ENCODE results near the gene TVP23A. TPM values are rescaled to one million over a fixed set of nuclear protein-coding genes. Genes with fewer than 3 reads are reported as not detected.
"Not testable (repeated sequence)": the region's sequence is repeated elsewhere in the genome, so short reads cannot be mapped to it uniquely, and the experiment has no call there.

TVP23A gene
- total RNA-seq, 1 donor from 2014 or later = not detected

DNA sequence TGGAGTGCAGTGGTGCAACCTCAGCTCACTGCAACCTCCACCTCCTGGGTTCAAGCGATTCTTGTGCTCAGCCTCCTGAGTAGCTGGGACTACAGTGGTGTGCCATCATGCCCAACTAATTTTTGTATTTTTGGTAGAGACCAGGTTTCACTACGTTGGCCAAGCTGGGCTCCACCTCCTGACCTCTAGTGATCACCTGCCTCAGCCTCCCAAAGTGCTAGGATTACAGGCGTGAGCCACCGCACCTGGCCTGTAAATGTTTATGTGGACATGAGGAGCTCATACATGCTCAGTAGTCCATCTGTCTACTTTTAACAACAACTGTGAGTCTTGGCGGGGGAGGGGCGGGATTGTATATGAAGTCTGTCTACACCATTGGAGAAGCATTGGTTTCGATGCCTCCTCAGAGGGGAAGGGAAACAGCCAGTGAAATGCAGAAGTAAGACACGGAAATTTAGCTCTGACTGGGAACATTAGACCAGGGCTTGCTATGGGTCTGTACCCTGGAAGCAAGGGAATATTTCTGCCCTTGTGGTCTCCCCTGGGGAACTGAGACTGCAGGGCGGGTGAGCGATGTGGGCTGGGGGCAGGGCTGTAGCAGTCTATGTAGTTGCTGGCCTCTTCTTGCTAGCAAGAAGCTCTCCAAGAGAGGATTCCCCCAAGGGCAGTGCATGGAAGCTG is 65.6 kb downstream of the TVP23A start:
- DNase-seq (ENCODE audit: low read depth in 2 of 2) = no peak

DNA sequence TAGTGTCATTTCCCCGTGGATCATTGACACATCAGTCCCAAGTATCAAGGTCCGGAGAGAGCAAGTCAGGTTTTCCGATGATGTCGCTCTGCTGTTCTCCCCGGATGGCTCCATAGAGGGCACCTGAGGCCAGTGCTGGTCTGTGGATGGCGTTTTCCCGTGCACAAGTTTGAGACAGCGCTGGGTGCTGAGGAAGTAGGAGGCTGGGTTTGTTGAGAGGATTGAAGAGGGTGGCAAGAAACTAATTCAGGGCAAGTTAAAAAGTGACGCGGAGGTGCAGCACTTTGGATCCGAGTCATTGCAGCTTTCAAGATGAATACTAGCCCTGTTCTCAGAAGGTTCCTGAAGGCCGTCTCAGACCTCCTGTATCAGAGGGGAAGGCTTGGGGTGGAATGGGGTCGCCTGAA is 67.3 kb downstream of the TVP23A start:
- DNase-seq (ENCODE audit: low read depth in 2 of 2) = no peak

DNA sequence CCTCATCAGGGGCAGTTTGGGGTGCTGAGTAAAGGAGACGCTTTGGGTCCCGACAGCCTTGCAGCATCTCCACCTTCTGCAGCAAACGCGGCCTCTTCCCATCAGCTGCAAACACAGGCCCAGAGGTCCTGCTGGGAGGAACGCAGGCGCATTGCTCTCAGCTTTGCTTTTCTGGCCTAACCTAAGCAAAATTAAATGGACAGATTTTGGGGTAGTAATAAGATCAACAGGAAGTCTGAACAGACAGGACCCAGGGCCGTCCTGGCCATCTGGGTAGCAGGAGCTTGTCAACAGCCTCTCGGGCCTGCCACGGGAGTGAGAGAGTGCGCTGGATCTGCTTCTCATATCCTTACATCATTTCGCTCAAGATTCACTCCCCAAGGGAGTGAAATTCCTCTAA is 67.8 kb downstream of the TVP23A start:
- no peak for DNase-seq (ENCODE audit: low read depth in 2 of 2)

DNA sequence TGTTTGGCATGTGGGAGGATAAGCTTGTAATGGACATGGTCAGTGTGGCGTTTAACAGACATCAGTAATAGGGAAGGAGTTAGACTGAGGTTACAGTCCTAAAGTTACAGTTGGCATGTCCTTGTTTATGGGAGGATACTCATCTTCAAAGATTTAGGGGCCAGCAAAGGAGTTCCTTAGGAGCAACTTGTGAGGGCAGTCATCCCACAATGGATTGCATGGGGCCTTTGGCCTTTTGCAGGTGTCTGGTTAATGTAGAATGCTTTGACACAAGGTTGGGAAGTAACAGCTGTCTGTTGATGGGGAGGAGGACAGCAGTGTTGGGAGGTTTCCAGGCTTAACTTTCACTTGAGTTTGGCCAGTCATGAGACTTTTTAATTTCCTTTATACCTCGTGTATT is 72.8 kb downstream of the TVP23A start:
- DNase-seq (ENCODE audit: low read depth in 2 of 2) = no peak

DNA sequence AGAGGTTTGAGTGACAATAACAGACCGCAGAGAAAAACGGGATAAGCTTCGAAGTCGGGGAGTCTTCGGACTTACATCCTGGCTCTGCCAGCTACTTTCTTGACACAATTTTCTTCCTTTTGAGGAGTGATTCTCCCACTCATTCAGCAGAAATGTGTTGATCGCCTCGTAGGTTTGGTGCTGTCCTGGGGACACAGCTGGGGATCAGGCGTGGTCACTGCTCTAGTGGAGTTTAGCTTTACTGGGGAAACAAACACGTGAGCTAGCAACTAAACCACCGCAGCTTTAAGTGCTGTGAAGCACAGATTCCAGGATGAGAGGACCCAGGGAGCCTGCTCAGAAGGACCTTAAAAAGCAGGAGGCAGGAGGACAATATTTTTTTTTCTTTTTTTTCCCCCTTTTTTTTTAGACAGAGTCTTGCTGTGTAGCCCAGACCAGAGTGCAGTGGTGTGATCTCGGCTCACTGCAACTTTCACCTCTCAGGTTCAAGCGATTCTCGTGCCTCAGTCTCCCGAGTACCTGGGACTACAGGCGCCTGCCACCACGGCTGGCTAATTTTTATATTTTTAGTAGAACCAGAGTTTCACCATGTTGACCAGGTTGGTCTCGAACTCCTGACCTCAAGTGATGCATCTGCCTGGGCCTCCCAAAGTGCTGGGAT is 74.1 kb downstream of the TVP23A start:
- no peak for DNase-seq (ENCODE audit: low read depth in 2 of 2)

DNA sequence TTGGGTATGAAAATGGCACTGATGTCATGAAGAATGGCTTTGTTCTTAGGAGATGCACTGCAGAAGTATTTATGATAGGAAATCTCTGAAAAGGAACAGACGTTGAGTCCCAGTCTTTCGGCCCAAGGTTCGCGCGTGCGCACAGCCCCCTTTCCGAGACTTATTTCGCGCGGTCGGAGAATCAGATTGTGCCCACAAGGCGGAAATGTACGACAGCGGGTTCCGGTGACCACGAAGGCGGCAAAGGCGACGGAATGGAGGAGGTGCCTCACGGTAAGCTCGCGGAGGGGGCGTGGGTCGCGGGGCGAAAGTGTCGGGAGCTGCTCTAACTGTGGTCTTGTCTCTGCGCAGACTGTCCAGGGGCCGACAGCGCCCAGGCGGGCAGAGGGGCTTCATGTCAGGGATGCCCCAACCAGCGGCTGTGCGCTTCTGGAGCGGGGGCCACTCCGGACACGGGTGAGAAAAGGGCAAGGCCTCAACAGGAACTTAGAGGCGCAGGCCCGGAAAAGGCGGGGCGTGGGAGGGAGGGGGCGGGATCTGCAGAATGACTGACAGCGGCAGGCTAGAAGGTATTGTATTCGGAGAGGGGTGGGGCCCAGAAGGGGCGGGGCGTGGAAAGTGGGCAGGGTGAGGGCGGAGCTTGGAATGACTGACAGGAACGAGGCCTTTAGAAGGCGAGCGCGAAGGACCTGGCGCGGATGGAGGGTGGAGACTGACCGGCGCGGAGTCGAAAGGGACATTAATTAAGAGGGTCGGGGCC is 74.8 kb downstream of the TVP23A start, which contains the start of gene NUBP1:
Gene NUBP1, plus strand, starts transcription at position 233 of the 760 bp plus-strand sequence. Its CDS starts 22 bp downstream, at position 255.
- DNase-seq (ENCODE audit: low read depth in 2 of 2) = peak; percentile 99

DNA sequence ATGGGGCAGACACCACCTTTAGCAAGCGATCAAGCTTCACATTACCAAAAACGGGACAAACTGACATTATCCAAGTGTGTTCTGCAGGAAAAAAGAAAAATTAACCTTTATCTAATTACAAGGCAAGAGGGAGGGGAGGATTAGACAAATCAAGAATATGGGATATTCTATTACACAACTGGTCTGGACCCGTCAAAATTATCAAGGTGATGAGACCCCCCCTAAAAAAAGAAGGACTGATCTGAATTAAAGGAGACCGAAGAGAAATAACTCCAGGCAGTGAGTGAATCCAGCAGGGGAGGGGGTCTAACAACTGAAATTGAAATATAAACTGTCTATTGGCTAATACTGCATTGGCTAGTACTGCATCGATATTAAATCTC is 75.4 kb downstream of the TVP23A start:
- no peak for DNase-seq (ENCODE audit: low read depth in 2 of 2)

DNA sequence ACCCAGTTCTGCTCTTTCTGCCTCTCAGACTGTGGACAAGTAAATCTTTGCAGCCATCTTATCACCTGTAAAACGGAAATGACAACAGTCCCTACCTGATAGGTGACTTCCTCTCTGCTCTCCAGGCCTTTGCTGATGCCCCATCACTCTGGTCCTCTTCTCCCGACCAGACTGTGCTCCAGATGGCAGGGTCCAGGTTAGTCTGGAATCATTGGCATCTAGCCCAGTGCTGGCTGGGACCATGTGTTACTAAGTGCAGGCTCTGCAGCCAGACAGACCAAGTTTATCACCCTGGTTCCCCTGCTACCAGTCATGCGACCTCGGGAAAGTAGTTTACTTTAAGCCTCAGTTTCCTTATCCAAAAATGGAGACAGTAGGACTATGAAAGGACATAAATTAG is 76.8 kb downstream of the TVP23A start:
- DNase-seq (ENCODE audit: low read depth in 2 of 2) = peak in 1 of 2 donors; percentile 56

DNA sequence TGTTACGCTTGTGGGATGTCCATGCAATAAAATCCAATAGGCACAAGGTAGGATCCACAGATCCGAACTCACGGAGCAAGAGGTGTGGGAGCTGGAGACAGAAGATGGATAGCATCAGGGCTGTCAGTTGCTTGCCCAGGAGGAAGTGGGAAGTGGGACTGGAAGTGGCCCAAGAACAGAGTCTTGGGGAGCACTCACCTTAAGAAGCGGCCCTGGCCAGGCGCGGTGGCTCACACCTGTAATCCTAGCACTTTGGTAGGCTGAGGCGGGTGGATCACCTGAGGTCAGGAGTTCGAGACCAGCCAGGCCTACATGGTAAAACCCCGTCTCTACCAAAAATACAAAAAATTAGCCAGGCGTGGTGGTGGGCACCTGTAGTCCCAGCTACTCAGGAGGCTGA is 77.3 kb downstream of the TVP23A start:
- DNase-seq (ENCODE audit: low read depth in 2 of 2) = not testable (repeated sequence)

DNA sequence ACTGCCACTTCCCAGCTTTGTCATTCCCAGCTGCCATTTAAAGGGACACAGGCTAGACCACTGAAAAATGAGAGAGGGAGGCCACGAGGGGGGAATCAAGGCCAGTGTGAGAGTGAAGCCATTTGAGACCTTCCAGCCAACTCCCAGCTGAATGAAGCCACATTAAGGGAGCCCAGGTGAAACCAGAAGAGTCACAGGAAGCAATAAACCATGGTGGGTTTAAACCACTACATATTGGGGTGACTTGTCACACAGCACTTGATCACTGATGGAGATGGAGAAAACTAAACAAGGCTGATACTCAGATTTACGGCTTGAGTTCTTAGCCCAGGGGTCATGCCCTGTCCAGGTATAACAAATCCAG is 77.8 kb downstream of the TVP23A start:
- DNase-seq (ENCODE audit: low read depth in 2 of 2) = no peak

DNA sequence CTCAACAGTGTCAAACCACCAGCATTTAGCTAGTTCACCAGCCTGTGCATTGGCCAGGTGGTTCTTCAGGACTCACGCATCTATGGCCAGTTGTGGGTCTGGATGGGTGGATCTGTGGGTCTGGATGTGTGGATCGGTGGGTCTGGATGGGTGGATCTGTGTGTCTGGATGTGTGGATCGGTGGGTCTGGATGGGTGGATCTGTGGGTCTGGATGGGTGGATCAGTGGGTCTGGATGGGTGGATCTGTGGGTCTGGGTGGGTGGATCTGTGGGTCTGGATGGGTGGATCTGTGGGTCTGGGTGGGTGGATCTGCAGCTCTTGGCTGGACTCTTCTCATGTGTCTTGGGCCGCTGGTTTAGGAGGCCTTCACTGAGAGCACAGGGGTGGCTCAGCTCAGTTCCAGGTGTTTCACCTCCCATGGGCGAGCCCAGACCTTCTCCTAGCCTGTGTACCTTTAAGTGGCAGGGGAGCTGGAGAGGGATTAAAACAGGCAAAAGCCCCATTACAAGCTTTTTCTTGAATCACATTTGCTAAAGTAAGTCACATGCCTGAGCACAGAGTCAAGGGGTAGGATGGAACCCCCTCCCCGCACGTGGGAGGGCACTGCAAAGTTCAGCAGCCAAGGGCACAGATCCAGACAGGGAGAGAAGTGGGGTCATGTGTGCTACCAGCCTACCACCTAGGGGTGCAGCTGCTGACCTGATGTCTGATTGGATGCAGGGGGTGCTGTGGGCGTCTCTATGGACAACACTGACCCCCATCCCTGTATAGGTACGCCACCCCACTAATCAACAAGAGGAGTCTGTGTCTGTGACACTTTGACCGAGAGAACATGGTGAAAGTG is 78.4 kb downstream of the TVP23A start:
- no peak for DNase-seq (ENCODE audit: low read depth in 2 of 2)

DNA sequence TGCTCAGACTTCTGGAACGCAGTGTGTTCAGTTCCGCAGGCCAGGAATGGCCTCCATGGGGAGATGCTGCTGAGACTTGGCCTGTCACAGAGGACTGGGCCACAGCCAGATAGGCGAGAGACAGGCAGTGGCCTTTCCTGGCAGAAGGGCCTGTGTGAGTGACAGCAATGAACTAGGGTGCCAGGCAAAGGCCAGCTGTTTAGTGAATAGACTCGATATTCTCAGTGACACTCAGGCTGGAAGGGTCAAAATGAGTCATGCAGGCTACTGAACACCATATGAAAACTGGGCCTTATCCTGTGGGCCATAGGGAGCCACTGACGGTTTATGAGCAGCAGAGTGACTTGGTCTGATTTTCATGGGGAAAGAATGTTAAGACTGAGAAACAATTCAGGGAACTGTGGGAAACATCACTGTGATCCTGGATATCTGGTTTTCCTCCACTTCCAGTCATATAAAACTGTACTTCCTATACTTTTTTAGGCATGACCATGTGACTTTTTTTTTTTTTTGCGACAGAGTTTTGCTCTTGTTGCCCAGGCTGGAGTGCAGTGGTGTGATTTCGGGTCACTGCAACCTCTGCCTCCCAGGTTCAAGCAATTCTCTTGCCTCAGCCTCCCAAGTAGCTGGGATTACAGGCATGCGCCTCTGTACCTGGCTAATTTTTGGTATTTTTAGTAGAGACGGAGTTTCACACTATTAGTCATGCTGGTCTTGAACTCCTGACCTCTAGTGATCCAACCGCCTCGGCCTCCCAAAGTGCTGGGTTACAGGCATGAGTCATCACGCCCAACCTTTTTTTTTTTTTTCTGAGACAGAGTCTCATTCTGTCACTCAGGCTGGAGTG is 80.1 kb downstream of the TVP23A start:
- DNase-seq (ENCODE audit: low read depth in 2 of 2) = peak; percentile 69 to 82

DNA sequence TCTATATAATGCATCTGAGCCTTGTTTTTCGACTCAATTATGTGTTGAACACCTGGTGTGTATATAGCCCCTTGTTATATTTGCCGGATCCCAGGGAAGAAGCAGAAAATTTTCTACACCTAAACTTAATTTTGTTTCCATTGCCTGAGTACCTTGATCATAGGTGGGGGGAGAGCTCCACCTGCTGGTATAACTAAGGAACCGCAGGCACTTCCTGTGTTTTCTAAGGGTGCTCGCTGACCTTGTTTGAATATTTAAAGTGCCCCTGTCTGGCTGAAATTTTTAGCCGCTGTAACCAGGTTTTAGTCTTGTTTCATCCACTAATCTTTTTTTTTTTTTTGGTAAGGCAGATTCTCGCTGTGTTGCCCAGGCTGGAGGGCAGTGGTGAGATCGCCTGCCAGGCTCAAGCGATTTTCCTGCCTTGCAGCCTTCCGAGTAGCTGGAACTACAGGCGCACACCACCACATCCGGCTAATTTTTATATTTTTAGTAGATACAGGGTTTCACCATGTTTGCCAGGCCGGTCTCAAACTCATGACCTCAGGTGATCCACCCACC is 81.4 kb downstream of the TVP23A start:
- peak; percentile 61 to 79 for DNase-seq (ENCODE audit: low read depth in 2 of 2)

DNA sequence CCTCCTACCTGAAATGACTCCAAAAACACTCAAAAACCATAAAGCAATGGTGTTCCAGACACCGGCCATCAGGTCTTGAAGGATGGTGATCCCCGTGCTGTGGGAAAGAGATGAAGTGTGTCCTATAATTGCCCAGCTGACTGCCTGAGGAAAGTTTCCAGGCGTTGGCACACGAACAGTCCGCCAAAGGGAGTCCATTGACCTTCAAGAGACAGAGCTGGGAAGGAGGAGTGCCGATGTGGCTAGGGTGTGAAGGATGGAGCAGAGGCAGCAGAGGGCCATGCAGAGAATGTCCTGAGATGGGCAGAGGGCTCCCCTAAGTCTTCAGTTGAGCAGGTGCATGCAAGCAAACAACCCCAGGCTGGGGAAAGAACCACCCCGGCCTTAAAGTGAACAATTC is 86.8 kb downstream of the TVP23A start:
- DNase-seq (ENCODE audit: low read depth in 2 of 2) = no peak

DNA sequence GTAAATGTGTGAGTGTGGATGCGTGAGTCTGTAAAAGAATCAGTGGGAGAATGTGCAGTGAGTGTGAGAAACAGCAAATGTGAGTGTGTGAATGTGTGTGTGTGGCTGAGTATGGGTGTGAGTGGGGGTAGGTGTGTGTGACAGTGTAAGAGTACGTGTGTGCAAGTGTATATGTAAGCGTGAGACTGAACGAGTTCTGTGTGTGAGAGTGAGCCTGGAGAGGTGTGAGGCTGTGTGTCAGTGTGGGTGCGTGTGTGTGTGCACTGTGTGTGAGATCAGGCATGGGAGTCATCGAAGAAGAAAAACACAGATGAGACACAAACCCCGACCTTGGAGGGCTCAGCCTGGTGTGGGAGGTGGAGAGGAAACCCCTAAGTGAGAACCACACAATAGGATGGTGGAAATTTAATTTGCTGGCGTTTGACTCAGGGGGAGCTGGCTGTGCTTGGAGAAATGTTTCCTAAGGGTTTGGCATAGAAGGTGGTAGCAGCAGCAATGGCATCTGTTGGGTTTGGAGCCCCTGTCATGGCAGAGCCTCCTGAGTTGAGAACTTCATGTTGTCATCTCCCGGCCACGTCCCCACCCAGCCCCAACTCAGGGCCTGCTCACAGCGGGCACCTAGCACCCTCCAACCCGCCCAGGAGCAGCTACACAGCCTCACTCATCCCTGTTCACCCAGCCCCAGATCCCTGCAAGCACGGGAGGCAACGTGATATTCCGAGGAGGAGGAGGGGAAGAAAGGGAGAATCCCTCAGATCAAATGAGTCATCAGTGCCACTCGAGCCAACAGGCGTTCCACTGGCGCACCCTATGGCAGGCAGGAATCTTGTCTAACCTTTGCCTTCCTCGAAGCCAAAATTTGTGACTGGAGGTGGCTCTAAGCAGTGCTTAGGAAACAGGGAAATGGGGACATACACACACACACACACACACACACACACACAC is 89.2 kb downstream of the TVP23A start:
- DNase-seq (ENCODE audit: low read depth in 2 of 2) = peak in 1 of 2 donors; percentile 15

DNA sequence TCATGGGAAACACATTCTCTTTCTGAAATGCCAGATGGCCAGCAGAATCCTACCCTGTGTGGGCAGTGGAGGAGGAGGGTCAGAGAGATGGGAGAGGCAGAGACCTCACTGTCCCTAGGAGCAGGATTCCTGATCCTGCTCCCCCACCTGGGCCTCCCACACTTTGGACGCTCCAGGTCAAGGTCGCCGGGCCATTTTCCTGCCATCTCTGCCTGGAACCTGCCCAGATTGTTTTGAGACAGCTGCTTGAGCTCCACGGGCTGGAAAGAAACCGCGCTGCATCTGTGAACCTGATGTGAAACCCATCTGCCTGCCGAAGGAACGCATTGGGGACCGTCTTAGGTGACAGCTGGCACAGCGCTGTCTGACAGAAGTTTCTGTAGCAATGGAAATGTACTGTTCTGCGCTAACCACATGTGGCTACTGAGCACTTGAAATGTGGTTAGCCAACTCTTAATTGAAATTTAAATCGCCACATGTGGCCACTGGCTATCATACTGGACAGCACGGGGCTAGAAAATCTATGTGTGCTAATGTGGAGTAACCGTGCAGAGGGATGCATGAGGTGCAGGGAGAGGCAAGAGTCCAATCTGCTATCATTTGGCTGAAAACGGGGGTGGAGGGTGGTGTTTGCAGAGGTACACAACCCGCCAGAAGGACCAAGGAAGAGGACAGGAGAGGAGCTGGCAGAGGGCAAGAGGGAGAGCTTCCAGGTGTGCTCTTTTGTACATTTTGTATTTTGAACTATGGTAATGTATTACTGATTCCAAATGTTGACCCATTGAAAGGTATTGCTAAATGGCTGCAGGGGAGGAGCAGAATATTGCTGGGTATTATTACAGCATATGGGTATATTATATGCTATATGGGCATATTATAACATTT is 90.3 kb downstream of the TVP23A start:
- DNase-seq (ENCODE audit: low read depth in 2 of 2) = no peak
